Activated gamma-delta T cell treated with anti-CD3 and anti-CD28 coated beads, Interleukin-2, amount 50 U/mL, for 16 hours (primary cell): ENCODE data around the gene ALDOB.

Experiments used
- DNase-seq: peaks from one replicate; pipeline ENCODE4 v3.0.0-alpha.2; 2020; ENCODE audit warnings: low read depth

The ALDOB gene

DNA sequence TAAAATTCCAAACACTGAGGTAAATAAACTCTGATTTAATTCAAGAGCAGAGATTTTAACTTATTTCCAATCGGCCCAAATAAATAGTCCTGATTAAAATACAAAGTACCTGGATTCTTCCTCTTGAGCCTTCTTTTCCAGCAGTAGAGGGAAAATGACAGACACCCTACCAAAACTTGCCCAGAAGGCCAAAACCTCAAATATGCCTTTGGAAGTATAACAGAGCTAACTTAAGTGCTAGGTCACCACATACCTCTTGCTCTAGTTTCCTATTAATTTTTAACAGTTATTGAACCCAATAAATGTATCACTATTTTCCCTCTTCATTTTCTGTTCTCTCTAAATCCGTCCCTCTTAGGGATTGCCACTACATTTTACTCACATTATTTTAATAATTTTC is 52.2 kb downstream of the ALDOB start:
- DNase-seq = no peak

DNA sequence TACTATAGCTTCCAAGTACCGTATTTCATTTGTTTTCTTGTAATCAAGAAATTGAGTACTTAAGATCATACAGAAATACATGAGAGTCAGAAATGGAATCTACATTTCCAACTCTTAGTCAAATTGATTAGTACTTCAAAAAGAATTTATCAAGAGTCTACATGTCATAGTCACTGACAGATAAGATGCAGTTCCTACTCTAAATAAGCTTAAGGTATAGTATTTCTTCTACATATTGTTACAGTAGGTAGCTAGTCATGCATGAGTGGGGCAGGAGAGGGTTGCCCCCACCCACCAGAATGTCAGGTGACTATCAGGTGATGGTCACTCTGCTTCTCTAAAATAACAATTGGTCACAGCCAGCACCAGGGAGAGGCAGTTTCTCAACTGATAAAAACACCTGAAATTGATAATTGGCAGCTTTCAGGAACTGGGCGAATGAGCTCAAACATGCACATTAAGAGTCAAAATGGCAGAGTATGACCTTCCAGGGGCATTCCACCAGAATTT is 53.7 kb downstream of the ALDOB start:
- DNase-seq = no peak

DNA sequence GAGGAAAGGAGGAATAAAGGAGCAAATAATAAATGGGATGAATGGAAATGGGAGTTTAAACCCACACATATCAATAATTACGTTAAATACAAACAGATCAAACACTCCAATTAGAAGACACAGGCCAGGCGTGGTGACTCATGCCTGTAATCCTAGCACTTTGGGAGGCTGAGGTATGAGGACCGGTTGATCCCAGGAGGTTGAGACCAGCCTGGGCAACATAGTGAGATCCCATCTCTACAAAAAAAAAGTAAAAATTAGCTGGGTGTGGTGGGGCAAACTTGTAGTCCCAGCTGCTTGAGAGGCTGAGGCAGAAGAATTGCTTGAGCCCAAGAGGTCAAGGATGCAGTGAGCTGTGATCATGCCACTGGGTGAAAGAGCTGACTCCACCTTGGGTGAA is 54.5 kb downstream of the ALDOB start:
- DNase-seq = no peak

GRCh38 chr9:101380295-101380694 is 55.3 kb downstream of the ALDOB start:
- no peak for DNase-seq

DNA sequence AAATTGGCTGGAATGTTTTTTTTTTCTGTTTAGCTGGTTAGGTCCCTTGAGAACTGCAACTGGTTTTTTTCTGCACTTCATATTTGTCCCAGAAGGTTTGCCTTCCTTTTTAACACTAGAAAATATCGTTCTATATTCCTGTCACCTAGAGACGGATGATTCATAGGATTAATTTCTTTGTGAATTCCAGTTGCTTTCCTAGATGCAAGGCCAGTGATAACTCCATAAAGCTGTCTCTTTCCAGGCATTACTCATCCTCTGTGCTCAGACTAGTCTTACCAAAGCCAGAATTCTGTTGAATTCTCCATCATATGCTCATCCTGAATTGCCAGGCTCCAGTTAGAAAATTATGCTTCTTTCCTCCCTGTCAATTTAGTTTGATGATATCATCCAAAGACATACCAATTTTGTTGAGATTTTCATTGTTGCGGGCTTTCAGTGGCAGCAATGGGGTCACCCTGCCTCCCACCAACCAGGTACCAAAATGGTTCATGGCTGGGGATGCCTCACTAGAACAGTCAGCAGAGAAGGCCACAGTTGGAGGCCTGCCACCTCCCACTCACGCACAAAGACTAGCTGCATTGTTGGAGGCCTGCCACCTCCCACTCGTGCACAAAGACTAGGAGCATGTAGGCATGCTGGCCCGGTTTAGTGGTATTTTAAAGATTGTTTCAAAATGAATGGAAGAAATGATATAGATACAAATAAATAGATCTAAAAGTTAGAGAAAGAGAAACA is 59.3 kb downstream of the ALDOB start:
- no peak for DNase-seq

DNA sequence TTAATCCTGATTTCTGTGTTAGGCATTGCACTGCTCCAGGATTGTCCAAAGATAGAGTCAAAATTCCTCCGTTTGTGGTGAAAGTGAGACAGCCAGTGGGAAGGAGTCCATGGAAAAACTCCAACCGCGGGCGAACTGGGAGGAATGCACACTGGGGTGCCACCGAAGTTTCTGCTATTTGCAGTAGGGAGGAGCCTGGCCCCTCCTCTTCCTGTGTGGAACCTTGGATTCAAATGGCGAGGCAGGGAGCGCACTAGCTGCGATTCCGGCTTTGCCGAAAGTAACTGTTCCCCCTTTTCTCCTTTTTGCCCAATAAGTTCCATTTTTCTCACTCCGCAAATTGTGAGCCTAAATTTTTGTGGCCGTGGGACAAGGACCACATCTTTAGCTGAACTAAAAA is 60.0 kb downstream of the ALDOB start:
- DNase-seq = no peak

- no peak for DNase-seq
Observed at GRCh38 chr9:101372327-101373118, 63.1 kb downstream of the ALDOB start.

DNA sequence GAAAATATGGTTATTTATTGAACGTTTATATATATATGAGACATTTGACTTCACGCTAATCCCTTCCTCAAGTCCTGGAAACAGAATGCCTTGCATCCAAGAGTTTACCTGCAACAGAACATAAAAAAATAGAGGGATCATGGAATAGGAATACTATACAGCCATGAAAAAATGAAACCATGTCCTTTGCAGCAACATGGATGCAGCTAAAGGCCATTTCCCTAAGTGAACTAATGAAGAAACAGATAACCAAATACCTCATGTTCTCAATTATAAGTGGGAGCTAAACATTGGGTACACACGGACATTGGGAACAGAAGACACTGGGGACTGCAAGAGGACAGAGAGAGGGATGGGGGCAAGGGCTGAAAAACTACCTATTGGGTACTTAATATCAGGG is 63.8 kb downstream of the ALDOB start:
- no peak for DNase-seq
